GM18517 (cell line): ENCODE data around the gene MT1M.
A peak's percentile ranks its signal among the peaks of the same experiment; 100 is the strongest.

Source experiments
- ATAC-seq: cut with Tn5 transposase; IDR thresholded peaks from one replicate; pipeline ENCODE4 v1.9.1; 2021; ENCODE audit warnings: mild to moderate bottlenecking, moderate library complexity; ENCODE audit not compliant: unreplicated experiment

MT1M gene

GRCh38 chr16:56625943-56626654, 6.4 kb upstream of the MT1M start:
- ATAC-seq: no peak

DNA sequence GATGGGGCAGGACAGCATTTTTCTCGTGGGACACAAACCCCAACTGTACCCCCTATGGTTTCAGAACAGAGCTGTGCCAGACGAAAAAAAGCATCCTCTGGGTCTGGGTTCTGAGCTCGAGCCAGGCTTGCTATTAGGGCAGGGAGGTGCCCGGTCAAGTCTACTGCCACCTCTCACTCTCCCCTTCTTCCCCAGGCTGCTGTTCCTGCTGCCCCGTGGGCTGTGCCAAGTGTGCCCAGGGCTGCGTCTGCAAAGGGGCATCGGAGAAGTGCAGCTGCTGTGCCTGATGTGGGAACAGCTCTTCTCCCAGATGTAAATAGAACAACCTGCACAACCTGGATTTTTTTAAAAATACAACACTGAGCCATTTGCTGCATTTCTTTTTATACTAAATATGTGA, 5.8 kb upstream of the MT1M start:
- no peak for ATAC-seq

DNA sequence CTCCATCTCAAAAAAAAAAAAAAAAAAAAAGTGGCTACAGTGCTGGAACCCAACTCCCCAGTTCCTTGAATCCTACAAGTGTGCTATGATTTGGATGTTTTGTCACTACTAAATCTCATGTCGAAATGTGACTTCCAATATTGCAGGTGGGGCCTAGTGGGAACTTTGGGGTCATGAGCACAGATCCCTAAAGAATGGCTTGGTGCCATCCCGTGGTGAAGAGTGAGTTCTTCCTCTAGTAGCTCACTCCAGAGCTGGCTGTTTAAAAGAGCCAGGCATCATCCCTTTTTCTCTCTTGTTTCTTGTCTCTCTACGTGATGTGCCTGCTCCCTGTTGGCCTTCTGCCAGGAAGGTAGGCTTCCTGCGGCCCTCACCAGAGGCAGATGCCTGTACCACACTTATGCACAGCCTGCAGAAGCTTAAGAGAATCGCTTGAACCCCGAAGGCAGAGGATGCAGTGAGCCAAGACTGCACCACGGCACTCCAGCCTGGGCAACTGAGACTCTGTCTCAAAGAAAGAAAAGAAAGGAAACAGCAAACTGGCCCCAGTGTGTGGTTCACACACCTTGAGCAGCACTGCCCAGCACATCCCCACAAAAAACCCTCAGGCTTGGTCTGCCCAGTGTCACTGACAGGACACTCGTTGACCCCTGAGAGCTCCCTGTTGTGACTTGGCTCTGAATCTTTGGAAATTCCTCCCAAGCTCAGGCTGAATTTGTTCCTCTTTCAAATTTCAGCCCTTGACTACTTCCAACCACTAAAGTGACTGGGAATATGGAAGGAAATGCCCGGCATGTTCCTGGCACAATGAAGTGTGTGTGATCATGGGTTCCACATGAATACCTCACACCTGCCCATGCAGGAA, 3.7 kb upstream of the MT1M start:
- ATAC-seq: no peak

GRCh38 chr16:56629531-56629930, 2.9 kb upstream of the MT1M start:
- peak; percentile 15 for ATAC-seq

- ATAC-seq: peak; percentile 70
Measured at GRCh38 chr16:56630134-56630533, 2.3 kb upstream of the MT1M start.

GRCh38 chr16:56631197-56631596, 1.3 kb upstream of the MT1M start:
- ATAC-seq: no peak

DNA sequence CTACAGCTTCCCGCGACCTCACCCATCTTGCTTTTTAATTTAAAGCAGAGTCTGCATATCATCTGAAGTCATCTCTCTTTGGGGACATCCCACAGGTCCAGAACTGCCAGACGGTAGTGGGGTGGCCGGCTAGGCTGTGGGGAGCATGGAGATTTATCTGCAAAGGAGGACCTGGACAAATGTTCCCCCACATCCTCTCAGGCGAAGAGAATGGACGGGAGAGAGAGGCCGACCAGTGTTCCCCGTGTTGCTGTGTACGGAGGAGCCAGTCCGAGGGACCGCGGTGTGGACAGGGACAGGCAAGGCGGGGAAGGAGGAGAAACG, 665 bp upstream of the MT1M start:
- no peak for ATAC-seq

DNA sequence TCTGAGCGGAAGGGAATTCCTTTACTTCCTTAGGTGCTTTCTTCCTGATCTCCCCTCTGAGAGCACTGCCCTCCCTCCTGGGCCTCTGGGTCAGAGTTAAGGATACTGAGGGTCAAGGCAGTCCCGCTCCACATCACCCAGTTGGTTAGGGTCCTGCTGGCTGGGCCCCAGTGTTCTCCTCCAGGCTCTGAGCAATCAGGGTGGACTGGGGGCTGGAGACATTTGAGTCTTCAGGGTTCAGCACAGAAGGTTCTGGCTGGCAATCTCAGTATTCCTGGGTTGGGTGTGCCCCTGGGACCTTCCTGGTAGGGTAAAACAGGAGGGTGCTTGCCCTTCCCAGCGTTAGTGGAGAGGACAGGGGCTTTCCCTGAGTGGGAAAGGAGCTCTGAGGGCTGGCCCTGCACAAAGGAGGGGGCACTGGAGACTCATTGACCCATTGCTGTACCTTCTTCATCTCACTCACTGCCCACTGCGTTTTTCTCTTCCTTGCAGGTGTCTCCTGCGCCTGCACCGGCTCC, 448 bp downstream of the MT1M start:
- no peak for ATAC-seq

GRCh38 chr16:56633535-56633934, 1.1 kb downstream of the MT1M start:
- ATAC-seq: no peak

DNA sequence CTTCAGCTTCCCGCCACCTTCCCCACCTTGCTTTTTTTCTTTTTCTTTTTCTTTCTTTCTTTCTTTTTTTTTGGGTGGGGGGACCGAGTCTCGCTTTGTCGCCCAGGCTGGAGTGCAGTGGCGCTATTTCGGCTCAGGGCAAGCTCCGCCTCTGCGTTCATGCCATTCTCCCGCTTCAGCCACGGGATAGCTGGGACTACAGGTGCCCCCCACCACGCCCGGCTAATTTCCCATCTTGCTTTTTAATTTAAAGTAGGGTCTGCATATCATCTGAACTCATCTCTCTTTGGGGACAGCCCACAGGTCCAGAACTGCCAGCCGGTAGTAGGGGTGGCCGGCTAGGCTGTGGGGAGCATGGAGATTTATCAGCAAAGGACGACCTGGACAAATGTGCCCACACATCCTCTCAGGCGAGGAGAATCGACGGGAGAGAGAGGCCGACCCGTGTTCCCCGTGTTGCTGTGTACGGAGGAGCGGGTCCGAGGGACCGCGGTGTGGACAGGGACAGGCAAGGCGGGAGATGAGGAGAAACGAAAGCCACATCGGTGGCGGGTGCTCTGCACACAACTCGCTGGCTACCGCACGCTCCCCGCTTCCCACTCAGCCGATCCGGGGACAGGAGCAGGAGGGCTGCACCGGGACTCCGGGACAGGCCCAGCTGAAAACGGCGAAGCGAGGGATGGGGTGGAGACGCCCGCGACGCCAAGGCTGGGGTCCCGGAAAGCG, 2.4 kb downstream of the MT1M start:
- ATAC-seq: no peak

DNA sequence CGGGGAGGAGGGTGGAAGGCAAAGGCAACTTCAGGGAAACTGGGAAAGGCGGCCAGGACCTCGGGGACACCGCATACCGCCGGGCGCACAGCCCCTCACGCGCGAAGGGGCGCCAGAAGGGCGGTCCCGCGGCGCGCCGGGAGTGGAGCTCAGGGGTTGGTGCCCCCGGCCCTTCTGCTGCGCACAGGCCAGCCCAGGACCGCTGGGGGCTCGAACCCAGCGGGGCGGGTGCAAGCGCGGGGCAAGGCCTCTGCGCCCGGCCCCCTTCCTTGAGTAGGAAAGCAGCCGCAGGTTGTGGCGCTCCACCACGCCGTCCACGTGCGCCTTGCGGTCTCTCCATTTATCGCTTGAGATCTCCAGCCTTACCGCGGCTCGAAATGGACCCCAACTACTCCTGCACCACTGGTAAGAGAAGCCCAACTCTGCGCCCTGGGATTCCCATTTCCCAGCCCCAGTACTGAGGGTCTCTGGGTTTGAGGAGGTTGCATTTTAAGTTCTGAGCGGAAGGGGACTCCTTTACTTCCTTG, 3.0 kb downstream of the MT1M start:
- ATAC-seq: no peak

- no peak for ATAC-seq
Measured at GRCh38 chr16:56636616-56637413, 4.4 kb downstream of the MT1M start.

DNA sequence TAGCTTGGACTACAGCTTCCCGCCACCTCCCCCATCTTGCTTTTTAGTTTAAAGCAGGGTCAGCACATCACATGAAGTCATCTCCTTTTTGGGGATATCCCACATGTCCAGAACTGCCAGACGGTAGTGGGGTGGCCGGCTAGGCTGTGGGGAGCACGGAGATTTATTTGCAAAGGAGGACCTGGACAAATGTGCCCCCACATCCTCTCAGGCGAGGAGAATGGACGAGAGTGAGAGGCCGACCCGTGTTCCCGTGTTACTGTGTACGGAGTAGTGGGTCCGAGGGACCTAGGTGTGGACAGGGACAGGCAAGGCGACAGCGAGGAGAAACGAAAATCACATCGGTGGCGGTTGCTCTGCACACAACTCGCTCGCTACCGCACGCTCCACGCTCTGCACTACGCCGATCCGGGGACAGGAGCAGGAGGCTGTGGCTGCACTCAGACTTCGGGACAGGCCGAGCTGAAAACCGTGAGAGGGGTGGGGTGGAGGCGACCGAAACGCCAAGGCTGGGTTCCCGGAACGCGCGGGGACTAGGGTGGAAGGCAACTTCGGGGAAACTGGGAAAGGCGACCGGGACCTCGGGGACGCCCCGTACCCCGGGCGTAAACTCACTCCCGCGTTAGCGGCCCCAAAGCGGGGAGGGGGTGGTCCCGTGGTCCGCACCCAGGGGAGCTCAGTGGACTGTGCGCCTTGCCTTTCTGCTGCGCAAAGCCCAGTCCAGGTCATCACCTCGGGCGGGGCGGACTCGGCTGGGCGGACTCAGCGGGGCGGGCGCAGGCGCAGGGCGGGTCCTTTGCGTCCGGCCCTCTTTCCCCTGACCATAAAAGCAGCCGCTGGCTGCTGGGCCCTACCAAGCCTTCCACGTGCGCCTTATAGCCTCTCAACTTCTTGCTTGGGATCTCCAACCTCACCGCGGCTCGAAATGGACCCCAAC, 5.6 kb downstream of the MT1M start, which contains the start of gene MT1A:
Gene MT1A, plus strand, starts transcription at position 853 of the 937 bp plus-strand sequence. Its CDS starts 73 bp downstream, at position 926.
- ATAC-seq: no peak

DNA sequence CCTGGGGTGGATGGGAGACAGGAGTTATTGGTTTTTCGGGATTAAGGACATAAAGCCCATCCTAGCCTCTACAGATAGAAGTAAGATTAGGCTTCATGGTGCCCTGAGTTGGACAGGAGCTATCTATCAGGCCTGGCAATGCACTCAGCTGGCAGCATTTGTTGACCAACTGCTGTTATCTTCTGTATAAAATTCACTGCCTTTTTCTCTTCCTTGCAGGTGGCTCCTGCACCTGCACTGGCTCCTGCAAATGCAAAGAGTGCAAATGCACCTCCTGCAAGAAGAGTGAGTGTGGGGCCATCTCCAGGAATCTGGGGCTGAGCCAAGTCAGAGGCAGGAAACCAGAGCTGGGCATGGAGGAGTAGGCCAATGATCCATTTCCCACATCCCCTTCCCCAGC, 6.6 kb downstream of the MT1M start:
- ATAC-seq: no peak

- ATAC-seq: no peak
Measured at GRCh38 chr16:56640076-56640475, 7.6 kb downstream of the MT1M start.

DNA sequence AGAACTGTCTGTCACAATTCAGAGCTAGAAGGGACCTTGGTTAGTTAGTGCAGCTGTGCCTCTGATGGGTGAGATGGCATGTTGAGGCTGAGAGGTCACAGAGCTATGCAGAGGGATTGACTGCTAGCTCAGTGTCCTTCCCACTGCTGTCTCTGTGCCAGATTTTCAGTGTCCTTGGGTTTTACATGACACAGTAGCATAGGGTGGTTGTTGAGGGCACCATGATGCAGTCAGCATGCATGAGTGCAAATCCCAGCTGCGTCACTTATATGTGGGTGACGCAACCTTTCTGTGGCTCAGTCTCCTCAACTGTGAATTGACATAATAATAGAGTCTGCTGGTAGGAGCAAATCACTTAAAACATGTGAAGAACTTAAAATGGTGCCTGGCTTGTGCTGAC, 8.7 kb downstream of the MT1M start:
- ATAC-seq: no peak

- no peak for ATAC-seq
Measured at GRCh38 chr16:56643080-56643778, 10.8 kb downstream of the MT1M start.

- no peak for ATAC-seq
Measured at GRCh38 chr16:56643833-56644232, 11.4 kb downstream of the MT1M start.

DNA sequence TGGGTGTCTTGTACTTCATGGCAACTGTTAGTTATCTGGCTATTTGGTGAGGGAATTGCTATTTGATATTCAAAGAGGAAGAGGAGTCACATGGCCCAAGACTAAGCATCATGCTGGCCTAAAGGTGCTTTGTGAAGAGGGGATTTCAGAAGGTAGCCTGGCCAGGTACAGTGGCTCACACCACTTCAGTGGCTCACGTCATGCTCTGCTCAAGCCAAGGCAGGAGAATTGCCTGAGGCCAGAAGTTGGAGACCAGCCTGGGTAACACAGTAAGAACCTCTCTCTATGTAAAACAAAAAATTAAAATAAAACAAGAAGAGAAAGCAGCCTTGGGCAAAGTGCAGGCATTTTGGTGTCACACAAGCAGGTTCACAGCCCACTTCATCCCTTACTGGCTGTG, 12.9 kb downstream of the MT1M start:
- ATAC-seq: no peak
